K562 (cell line): ENCODE results near the gene DIAPH3. TPM values are rescaled to one million over a fixed set of nuclear protein-coding genes. Genes with fewer than 3 reads are reported as not detected.

Source experiments
- ATAC-seq: fragments of 200-7000 bp; cut with Tn5 transposase; 3 replicates; pipeline ENCODE4 v1.9.1; 2020; ENCODE audit warnings: moderate library complexity
- BruUV-seq: library from RNA; stranded (reverse); fragments of 400-500 nt; replicated peaks from 2 replicates; lab custom pipeline; 2021; lab: Mats Ljungman, UMichigan
- CTCF ChIA-PET: fragments of 300-600 bp; formaldehyde crosslinking; extraction: SDS; loops from one replicate; lab custom pipeline; 2021; ENCODE audit warnings: low intra/inter-chr PET ratio; lab: Yijun Ruan, JAX
- POLR2A ChIA-PET: fragments of 300-600, 350-650 bp; sonication (Branson Sonifier 250); formaldehyde crosslinking; extraction: SDS; loops from one replicate; lab custom pipeline; 2021; ENCODE audit warnings: antibody characterized with exemption, inconsistent platforms; lab: Yijun Ruan, JAX
- DNase-seq, 4 experiments: peaks; one replicate each; pipeline versions ENCODE4 v3.0.0 to v3.0.0-alpha.2; 2011 to 2018; ENCODE audit warnings: low spot score in 3 of 4, mixed read lengths in 3 of 4; ENCODE audit errors: extremely low read depth in 1 of 4
- FAIRE-seq: peaks from 2 replicates; lab custom pipeline; 2011; peaks lifted over from hg19 to GRCh38; lab: Jason Lieb, UNC
- H2AFZ ChIP-seq: 2 replicates; pipeline ENCODE4 v1.6.0; 2011; ENCODE audit warnings: low read depth, low read length, control low read depth, inconsistent platforms
- H3K27ac ChIP-seq: fragments of 200-600 bp; 3 replicates; pipeline ENCODE4 v1.8.0; 2011; ENCODE audit warnings: low read depth, mild to moderate bottlenecking, control low read depth, inconsistent platforms, low read length, moderate library complexity, mixed read lengths; ENCODE audit errors: extremely low read depth
- H3K27me3 ChIP-seq, 2 experiments: fragments of 300-600 bp in 1 of 2; 2 replicates in 1 of 2; 3 replicates in 1 of 2; pipeline versions ENCODE4 v1.6.0 to v1.8.0; 2011; ENCODE audit warnings: inconsistent platforms in 2 of 2, low read length in 2 of 2, mild to moderate bottlenecking in 1 of 2, mixed read lengths in 1 of 2, moderate library complexity in 1 of 2; ENCODE audit not compliant: control insufficient read depth in 2 of 2, insufficient read depth in 2 of 2
- H3K36me3 ChIP-seq: fragments of 300-600 bp; 3 replicates; pipeline ENCODE4 v1.8.0; 2011; ENCODE audit warnings: mild to moderate bottlenecking, low read length, inconsistent platforms; ENCODE audit not compliant: control insufficient read depth, insufficient read depth
- H3K4me1 ChIP-seq, 2 experiments: fragments of 200-600 bp in 1 of 2; replicated peaks in 1 of 2; 2 replicates in 1 of 2; 3 replicates in 1 of 2; pipeline versions ENCODE4 v1.5.1 to v1.8.0; 2011; ENCODE audit warnings: inconsistent platforms in 2 of 2, low read length in 2 of 2, mild to moderate bottlenecking in 1 of 2, mixed read lengths in 1 of 2, moderate library complexity in 1 of 2; ENCODE audit not compliant: control insufficient read depth in 2 of 2, insufficient read depth in 2 of 2
- H3K4me2 ChIP-seq: 2 replicates; pipeline ENCODE4 v1.6.1; 2011; ENCODE audit warnings: low read length, control low read depth, inconsistent platforms, mixed read lengths; ENCODE audit not compliant: insufficient read depth
- H3K4me3 ChIP-seq: fragments of 200-600 bp; sonication (generic), shearing (Covaris generic); 2 replicates; pipeline ENCODE4 v1.5.1; 2016; ENCODE audit warnings: control low read depth, inconsistent platforms
- H3K79me2 ChIP-seq: fragments of 200-600 bp; 3 replicates; pipeline ENCODE4 v1.8.0; 2011; ENCODE audit warnings: low read length, inconsistent platforms; ENCODE audit not compliant: control insufficient read depth, insufficient read depth
- H3K9ac ChIP-seq, 2 experiments: 2 replicates each; pipeline versions ENCODE4 v1.6.0 to v1.6.1; 2011; ENCODE audit warnings: low read depth in 2 of 2, low read length in 2 of 2, control low read depth in 1 of 2, inconsistent platforms in 1 of 2, mild to moderate bottlenecking in 1 of 2, mixed read lengths in 1 of 2; ENCODE audit not compliant: insufficient read depth in 1 of 2
- H3K9me1 ChIP-seq: one replicate; pipeline ENCODE4 v1.6.0; 2011; ENCODE audit warnings: inconsistent platforms, mild to moderate bottlenecking, low read length, moderate library complexity; ENCODE audit not compliant: control insufficient read depth, insufficient read depth
- H3K9me3 ChIP-seq: replicated peaks from 2 replicates; pipeline ENCODE4 v1.5.1; 2011; ENCODE audit warnings: low read depth, low read length, inconsistent platforms; ENCODE audit not compliant: control insufficient read depth, insufficient read depth
- H4K20me1 ChIP-seq: replicated peaks from 2 replicates; pipeline ENCODE4 v1.6.1; 2011; ENCODE audit warnings: low read length, inconsistent platforms, mixed read lengths; ENCODE audit not compliant: control insufficient read depth, insufficient read depth
- GABPA ChIP-seq: fragments of 200-800 bp; sonication (Bioruptor generic); conservative IDR thresholded peaks from 2 replicates; pipeline ENCODE4 v1.6.1; 2016; ENCODE audit warnings: low read depth, missing genetic modification characterization, missing compliant biosample characterization
- NFATC3 ChIP-seq: fragments of 450-650 bp; IDR thresholded peaks from 2 replicates; pipeline ENCODE4 v1.6.1; 2017; ENCODE audit warnings: mild to moderate bottlenecking
- ZNF655 ChIP-seq: fragments of 250-450 bp; sonication (Bioruptor Pico); IDR thresholded peaks from 2 replicates; pipeline ENCODE4 v1.5.0; 2021
- in situ Hi-C: fragments of 300-500 bp; cut with MboI; formaldehyde crosslinking; loops from 4 replicates; pipeline ENCODE4 v1.15.0; 2018; ENCODE audit warnings: inconsistent platforms, mixed read lengths
- intact Hi-C: fragments of 100-400 bp; cut with micrococcal nuclease; formaldehyde crosslinking; loops from 2 replicates; pipeline ENCODE4 v1.14.2; 2022
- polyA plus RNA-seq, 8 experiments: library from polyadenylated mRNA; depleted of rRNA in 4 of 8; stranded (reverse) in 5 of 8; unstranded in 3 of 8; fragments of >200 nt; fragmentation: Nextera tagmentation in 2 of 8; fragmentation: Illumina TruSeq in 1 of 8; extraction: Ambion mirVana in 2 of 8; extraction: Trizol in 1 of 8; gene quantifications; 2 replicates each; pipeline versions ENCODE4 v1.2.1 to v1.2.3, GENCODE V29; 2011 to 2014; ENCODE audit warnings: inconsistent platforms in 1 of 8, missing spikeins in 1 of 8
- total RNA-seq, 7 experiments: library from RNA; depleted of rRNA in 6 of 7; stranded (reverse); fragments of >200 nt in 6 of 7; fragmentation: Illumina TruSeq in 2 of 7; extraction: Trizol in 2 of 7; gene quantifications; 2 replicates each; pipeline versions ENCODE4 v1.2.1 to v1.2.3, GENCODE V29; 2011 to 2021; ENCODE audit warnings: low replicate concordance in 1 of 7
- TF ChIP-seq, protein P1 (sequence below): sonication (generic); formaldehyde crosslinking; IDR thresholded peaks from 2 replicates; pipeline ENCODE4 v1.4.0; 2020; ENCODE audit warnings: mild to moderate bottlenecking, missing genetic modification reagents

Gene DIAPH3
- total and polyA plus RNA-seq, 9 of the 15 experiments (the other 6 are each of a cell fraction or from before 2014, with no cell fraction given): 9.0 to 18.7 (median 14.7) TPM

DNA sequence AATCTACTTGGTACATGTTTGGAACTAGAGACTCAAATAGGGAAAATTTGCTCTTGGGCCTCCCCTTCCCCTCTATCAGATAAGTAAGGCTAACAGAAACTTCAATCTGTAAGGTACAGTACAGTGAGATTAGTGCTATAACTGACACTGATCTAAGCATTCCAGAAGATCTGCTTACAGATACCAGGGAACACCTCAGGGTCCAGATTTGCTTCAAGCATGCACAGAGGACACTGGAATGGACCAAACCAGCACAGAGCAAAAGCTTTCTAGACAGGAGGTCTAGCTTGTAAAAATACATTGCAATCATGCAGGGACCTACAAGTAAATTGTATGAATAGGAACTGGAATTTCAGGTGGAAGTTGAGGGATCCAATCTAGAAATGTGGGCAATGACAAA lies 16.4 kb downstream of the DIAPH3 start:
- Histone ChIP-seq H3K27me3 (no peaks in the 10 kb centered on the region), H3K9ac (no peak overlapping the region), H3K79me2 (peaks cover 71% of the 10 kb centered on the region), H3K9me1 (no peaks in the 10 kb centered on the region), H4K20me1 (peaks cover 9% of the 10 kb centered on the region), H3K27ac (no peak overlapping the region), H3K4me1 (no peaks in the 10 kb centered on the region; a peak in 1 of 5 replicates), H2AFZ (no peak overlapping the region), H3K4me2 (no peak overlapping the region), H3K4me3 (no peak overlapping the region), H3K9me3 (no peaks in the 10 kb centered on the region)
- FAIRE-seq: no peak
- no peak for DNase-seq
- intact Hi-C loops: no loop called here
- POLR2A ChIA-PET: interaction anchor here (1.3 kb wide), 1 partner anchor 10 kb away, joined by 3 read pairs; no protein-coding TSS in a partner anchor
- no TSS peak for BruUV-seq
- CTCF ChIA-PET: no interaction called here
- ATAC-seq: no peak
- in situ Hi-C loops: no loop called here
- TF ChIP-seq GABPA (tag) (no peak), NFATC3 (no peak), ZNF655 (CRISPR knock-in tag) (no peak)
- TF ChIP-seq, protein P1, sequence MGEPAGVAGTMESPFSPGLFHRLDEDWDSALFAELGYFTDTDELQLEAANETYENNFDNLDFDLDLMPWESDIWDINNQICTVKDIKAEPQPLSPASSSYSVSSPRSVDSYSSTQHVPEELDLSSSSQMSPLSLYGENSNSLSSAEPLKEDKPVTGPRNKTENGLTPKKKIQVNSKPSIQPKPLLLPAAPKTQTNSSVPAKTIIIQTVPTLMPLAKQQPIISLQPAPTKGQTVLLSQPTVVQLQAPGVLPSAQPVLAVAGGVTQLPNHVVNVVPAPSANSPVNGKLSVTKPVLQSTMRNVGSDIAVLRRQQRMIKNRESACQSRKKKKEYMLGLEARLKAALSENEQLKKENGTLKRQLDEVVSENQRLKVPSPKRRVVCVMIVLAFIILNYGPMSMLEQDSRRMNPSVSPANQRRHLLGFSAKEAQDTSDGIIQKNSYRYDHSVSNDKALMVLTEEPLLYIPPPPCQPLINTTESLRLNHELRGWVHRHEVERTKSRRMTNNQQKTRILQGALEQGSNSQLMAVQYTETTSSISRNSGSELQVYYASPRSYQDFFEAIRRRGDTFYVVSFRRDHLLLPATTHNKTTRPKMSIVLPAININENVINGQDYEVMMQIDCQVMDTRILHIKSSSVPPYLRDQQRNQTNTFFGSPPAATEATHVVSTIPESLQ (CRISPR knock-in tag): no peak
- TF ChIP-seq, all 486 proteins: peak for 0
- H3K36me3 ChIP-seq: no peaks in the 10 kb centered on the region
